Neural cell (in vitro differentiated cells): ENCODE data around the gene SMYD5. TPM values are rescaled to one million over a fixed set of nuclear protein-coding genes. Genes with fewer than 3 reads are reported as not detected.
"Not testable (repeated sequence)": the region's sequence is repeated elsewhere in the genome, so short reads cannot be mapped to it uniquely, and the experiment has no call there.

Experiments
- H2AFZ ChIP-seq: fragments of 200-600, 300-800 bp; sonication (generic), shearing (Covaris generic); 2 replicates; pipeline ENCODE4 v1.6.0; 2014; ENCODE audit warnings: low read depth, mild to moderate bottlenecking, antibody characterized with exemption, low read length, moderate library complexity
- H3F3A ChIP-seq: fragments of 200-600 bp; shearing (Covaris generic); 2 replicates; pipeline ENCODE4 v1.6.1; 2016; ENCODE audit warnings: mild to moderate bottlenecking, moderate library complexity, mixed read lengths, antibody characterized with exemption, low read length; ENCODE audit not compliant: insufficient read depth, poor library complexity, severe bottlenecking
- H3K27ac ChIP-seq: fragments of 200-600, 300-800 bp; sonication (generic), shearing (Covaris generic); 2 replicates; pipeline ENCODE4 v1.5.1; 2014; ENCODE audit warnings: mild to moderate bottlenecking, low read length, moderate library complexity
- H3K27me3 ChIP-seq: fragments of 300-800, 200-600 bp; sonication (generic), shearing (Covaris generic); 2 replicates; pipeline ENCODE4 v1.6.0; 2014; ENCODE audit warnings: mild to moderate bottlenecking, low read depth, low read length, moderate library complexity; ENCODE audit not compliant: insufficient read depth
- H3K36me3 ChIP-seq: fragments of 300-800, 200-600 bp; sonication (generic), shearing (Covaris generic); 2 replicates; pipeline ENCODE4 v1.5.1; 2014; ENCODE audit warnings: mild to moderate bottlenecking, antibody characterized with exemption, low read length, moderate library complexity; ENCODE audit not compliant: insufficient read depth
- H3K4me2 ChIP-seq: fragments of 300-800, 200-600 bp; sonication (generic), shearing (Covaris generic); 2 replicates; pipeline ENCODE4 v1.6.0; 2014; ENCODE audit warnings: mild to moderate bottlenecking, low read length
- H3K4me3 ChIP-seq: fragments of 300-800, 200-600 bp; sonication (generic), shearing (Covaris generic); 2 replicates; pipeline ENCODE4 v1.5.1; 2014; ENCODE audit warnings: mild to moderate bottlenecking, low read length, moderate library complexity
- H3K79me2 ChIP-seq: fragments of 200-600 bp; shearing (Covaris generic); replicated peaks from 2 replicates; pipeline ENCODE4 v1.6.0; 2014; ENCODE audit warnings: mild to moderate bottlenecking, low read length, moderate library complexity; ENCODE audit not compliant: insufficient read depth
- H3K9ac ChIP-seq: fragments of 300-800, 200-600 bp; sonication (generic), shearing (Covaris generic); 2 replicates; pipeline ENCODE4 v1.6.1; 2016; ENCODE audit warnings: mild to moderate bottlenecking, low read length, mixed read lengths
- H3K9me2 ChIP-seq: fragments of 200-600 bp; shearing (Covaris generic); 2 replicates; pipeline ENCODE4 v1.6.1; 2016; ENCODE audit warnings: mild to moderate bottlenecking, low read length, mixed read lengths; ENCODE audit not compliant: insufficient read depth
- H3K9me3 ChIP-seq: fragments of 200-600, 300-800 bp; sonication (generic), shearing (Covaris generic); 2 replicates; pipeline ENCODE4 v1.6.1; 2016; ENCODE audit warnings: mild to moderate bottlenecking, mixed run types, low read length, moderate library complexity, mixed read lengths
- H4K20me1 ChIP-seq: fragments of 200-600 bp; shearing (Covaris generic); 2 replicates; pipeline ENCODE4 v1.6.1; 2016; ENCODE audit warnings: mild to moderate bottlenecking, mixed run types; ENCODE audit not compliant: insufficient read depth
- CTCF ChIP-seq: fragments of 450-650 bp; IDR thresholded peaks from 2 replicates; pipeline ENCODE4 v1.5.1; 2014; ENCODE audit warnings: antibody characterized with exemption, mild to moderate bottlenecking, moderate library complexity; ENCODE audit not compliant: poor library complexity, severe bottlenecking
- EP300 ChIP-seq: fragments of 450-650 bp; conservative IDR thresholded peaks from 2 replicates; pipeline ENCODE4 v1.6.1; 2014; ENCODE audit warnings: antibody characterized with exemption, mild to moderate bottlenecking, moderate library complexity; ENCODE audit not compliant: poor library complexity, severe bottlenecking
- EZH2 ChIP-seq: fragments of 200-600, 300-800 bp; shearing (Covaris generic), sonication (generic); IDR thresholded peaks from 2 replicates; pipeline ENCODE4 v1.6.1; 2014; ENCODE audit warnings: antibody characterized with exemption, low read length, borderline replicate concordance, mild to moderate bottlenecking; ENCODE audit not compliant: insufficient read depth, poor library complexity, severe bottlenecking
- MXI1 ChIP-seq: fragments of 450-650 bp; conservative IDR thresholded peaks from 2 replicates; pipeline ENCODE4 v1.6.1; 2014; ENCODE audit warnings: antibody characterized with exemption, mild to moderate bottlenecking; ENCODE audit not compliant: poor library complexity, severe bottlenecking
- POLR2AphosphoS5 ChIP-seq: IDR thresholded peaks from 2 replicates; pipeline ENCODE4 v1.6.1; 2012
- RAD21 ChIP-seq: fragments of 450-650 bp; conservative IDR thresholded peaks from 2 replicates; pipeline ENCODE4 v1.6.1; 2014; ENCODE audit warnings: antibody characterized with exemption, mild to moderate bottlenecking, moderate library complexity
- REST ChIP-seq: IDR thresholded peaks from 2 replicates; pipeline ENCODE4 v1.6.1; 2012; ENCODE audit warnings: borderline replicate concordance
- SMC3 ChIP-seq: fragments of 450-650 bp; conservative IDR thresholded peaks from 2 replicates; pipeline ENCODE4 v1.6.1; 2014; ENCODE audit warnings: antibody characterized with exemption, mild to moderate bottlenecking, moderate library complexity; ENCODE audit not compliant: poor library complexity
- TAF1 ChIP-seq: IDR thresholded peaks from 2 replicates; pipeline ENCODE4 v1.6.1; 2012; ENCODE audit warnings: low read depth
- polyA minus RNA-seq: library from RNA; depleted of rRNA, polyadenylated mRNA; stranded (reverse); fragments of >200 nt; gene quantifications from 2 replicates; pipeline ENCODE4 v1.2.3, GENCODE V29; 2014
- polyA plus RNA-seq: library from polyadenylated mRNA; depleted of rRNA; stranded (reverse); fragments of >200 nt; gene quantifications from 2 replicates; pipeline ENCODE4 v1.2.3, GENCODE V29; 2014

SMYD5 gene
- polyA plus RNA-seq = 15.5 and 21.3 TPM in 2 replicates
- polyA minus RNA-seq = 15.2 and 18.5 TPM in 2 replicates

GRCh38 chr2:73214120-73215035 is at the start of gene SMYD5:
TSS of gene SMYD5 (plus strand) at chr2:73214245. CDS start at chr2:73214267, 22 bp downstream.
- H3K79me2 ChIP-seq = no peaks in the 10 kb centered on the region
- H2AFZ ChIP-seq = peak within 1 kb of the TSS; percentile 82
- peak within 1 kb of the TSS; percentile 97 for H3K4me3 ChIP-seq
- H4K20me1 ChIP-seq = no peaks in the 10 kb centered on the region
- peak within 1 kb of the TSS; percentile 98 for H3K4me2 ChIP-seq
- H3K9ac ChIP-seq = peak within 1 kb of the TSS; percentile 72
- TF ChIP-seq POLR2AphosphoS5 (peak; percentile 76), CTCF (peak; percentile 11), REST (no peak), EZH2 (no peak), EP300 (no peak), TAF1 (no peak), SMC3 (no peak), RAD21 (no peak), MXI1 (peak; percentile 100)
- H3K36me3 ChIP-seq = no peaks in the 10 kb centered on the region
- H3K27me3 ChIP-seq = no peaks in the 10 kb centered on the region
- H3F3A ChIP-seq = no peaks in the 10 kb centered on the region
- H3K9me2 ChIP-seq = no peaks in the 10 kb centered on the region
- H3K27ac ChIP-seq = peak within 1 kb of the TSS; percentile 12
- no peaks in the 10 kb centered on the region for H3K9me3 ChIP-seq

- not testable (repeated sequence) for H3K9me3 ChIP-seq, H3K4me2 ChIP-seq, H3K4me3 ChIP-seq, H3K27me3 ChIP-seq, H3K27ac ChIP-seq, H3K79me2 ChIP-seq, H3K9ac ChIP-seq, H3K36me3 ChIP-seq, H3F3A ChIP-seq, H2AFZ ChIP-seq, H4K20me1 ChIP-seq, H3K9me2 ChIP-seq
These were observed 48.1 kb upstream of the SMYD5 start for GRCh38 chr2:73165978-73166377.

- not testable (repeated sequence) for H3K4me2 ChIP-seq, H4K20me1 ChIP-seq, H2AFZ ChIP-seq, H3K27ac ChIP-seq, H3K9me3 ChIP-seq, H3K4me3 ChIP-seq, H3K27me3 ChIP-seq, H3F3A ChIP-seq, H3K36me3 ChIP-seq, H3K9me2 ChIP-seq, H3K9ac ChIP-seq, H3K79me2 ChIP-seq
These were observed 47.2 kb upstream of the SMYD5 start for GRCh38 chr2:73166813-73167212.

GRCh38 chr2:73168348-73168747 is 45.7 kb upstream of the SMYD5 start:
- H2AFZ ChIP-seq, H3K79me2 ChIP-seq, H3K9me2 ChIP-seq, H3F3A ChIP-seq, H3K9me3 ChIP-seq, H3K36me3 ChIP-seq, H4K20me1 ChIP-seq, H3K27me3 ChIP-seq, H3K27ac ChIP-seq, H3K4me3 ChIP-seq, H3K9ac ChIP-seq, H3K4me2 ChIP-seq: not testable (repeated sequence)

- H3K4me2 ChIP-seq, H2AFZ ChIP-seq, H3K79me2 ChIP-seq, H3K9me3 ChIP-seq, H3K9ac ChIP-seq, H3K4me3 ChIP-seq, H3K36me3 ChIP-seq, H3F3A ChIP-seq, H3K9me2 ChIP-seq, H4K20me1 ChIP-seq, H3K27ac ChIP-seq: not testable (repeated sequence)
- H3K27me3 ChIP-seq = peaks cover 12% of the 10 kb centered on the region
These were observed 43.7 kb upstream of the SMYD5 start for GRCh38 chr2:73170341-73170740.
